HG02943 (cell line): ENCODE measurements around the gene DEFB114.
"Not testable (repeated sequence)": the region's sequence is repeated elsewhere in the genome, so short reads cannot be mapped to it uniquely, and the experiment has no call there.

Experiments
- ATAC-seq: cut with Tn5 transposase; IDR thresholded peaks from one replicate; pipeline ENCODE4 v1.9.1; 2021; ENCODE audit warnings: mild to moderate bottlenecking, low read depth, moderate library complexity; ENCODE audit not compliant: unreplicated experiment

DEFB114 gene

GRCh38 chr6:49964064-49964463, at the start of gene DEFB114:
TSS of gene DEFB114 (minus strand) at chr6:49964164. CDS start at chr6:49964105, 59 bp downstream.
- no peak for ATAC-seq

- ATAC-seq, result no peak
Measured at GRCh38 chr6:50007819-50008218, 43.9 kb upstream of the DEFB114 start.

GRCh38 chr6:50003139-50003538, 39.2 kb upstream of the DEFB114 start:
- no peak for ATAC-seq

GRCh38 chr6:49995278-49995677, 31.3 kb upstream of the DEFB114 start:
- no peak for ATAC-seq

GRCh38 chr6:49988900-49989299, 24.9 kb upstream of the DEFB114 start:
- no peak for ATAC-seq

GRCh38 chr6:49987749-49988148, 23.8 kb upstream of the DEFB114 start:
- no peak for ATAC-seq

GRCh38 chr6:49986551-49986950, 22.6 kb upstream of the DEFB114 start:
- no peak for ATAC-seq

- no peak for ATAC-seq
Measured at GRCh38 chr6:49982046-49982445, 18.1 kb upstream of the DEFB114 start.

GRCh38 chr6:49980898-49981297, 16.9 kb upstream of the DEFB114 start:
- ATAC-seq, result no peak

- no peak for ATAC-seq
Measured at GRCh38 chr6:49979584-49979983, 15.6 kb upstream of the DEFB114 start.

- peak; percentile 56 for ATAC-seq
Measured at GRCh38 chr6:49978332-49979226, 14.6 kb upstream of the DEFB114 start.

GRCh38 chr6:49969605-49970004, 5.6 kb upstream of the DEFB114 start, which contains the start of gene DEFB113:
TSS of gene DEFB113 (minus strand) at chr6:49969625. CDS start at chr6:49969625, 0 bp downstream.
- ATAC-seq, result no peak

- ATAC-seq, result no peak
Measured at GRCh38 chr6:49966823-49967222, 2.9 kb upstream of the DEFB114 start.

GRCh38 chr6:49966334-49966733, 2.4 kb upstream of the DEFB114 start:
- no peak for ATAC-seq

- no peak for ATAC-seq
Measured at GRCh38 chr6:49958180-49958579, 5.8 kb downstream of the DEFB114 start.

- ATAC-seq, result no peak
Measured at GRCh38 chr6:49955847-49956246, 8.1 kb downstream of the DEFB114 start.

GRCh38 chr6:49951926-49952325, 12.0 kb downstream of the DEFB114 start:
- no peak for ATAC-seq

GRCh38 chr6:49950415-49950751, 13.6 kb downstream of the DEFB114 start:
- ATAC-seq, result no peak

GRCh38 chr6:49949062-49949461, 14.9 kb downstream of the DEFB114 start:
- ATAC-seq, result no peak

- no peak for ATAC-seq
Measured at GRCh38 chr6:49946835-49947234, 17.1 kb downstream of the DEFB114 start.

- ATAC-seq, result not testable (repeated sequence)
Measured at GRCh38 chr6:49944068-49944467, 19.9 kb downstream of the DEFB114 start.

- no peak for ATAC-seq
Measured at GRCh38 chr6:49939993-49940498, 23.9 kb downstream of the DEFB114 start.
